Liver (tissue), 9 donors: ENCODE results near the gene PRPSAP1. TPM values are rescaled to one million over a fixed set of nuclear protein-coding genes. Genes with fewer than 3 reads are reported as not detected.

Experiments
- DNase-seq: peaks from one replicate; pipeline ENCODE4 v3.0.0-alpha.2; 2017; ENCODE audit warnings: low spot score
- H3K27ac ChIP-seq, 2 donors: one replicate each; pipeline ENCODE4 v1.7.0; 2013; ENCODE audit warnings: inconsistent platforms in 2 of 2, low read length in 2 of 2, control low read depth in 1 of 2, low read depth in 1 of 2, mild to moderate bottlenecking in 1 of 2
- H3K27me3 ChIP-seq, 4 donors: one replicate each; pipeline versions ENCODE4 v1.6.1 to v1.7.0; 2013; ENCODE audit warnings: low read length in 3 of 4, inconsistent platforms in 1 of 4, mild to moderate bottlenecking in 1 of 4, moderate library complexity in 1 of 4; ENCODE audit not compliant: control insufficient read depth in 4 of 4, insufficient read depth in 4 of 4
- H3K36me3 ChIP-seq, 4 donors: one replicate each; pipeline versions ENCODE4 v1.6.1 to v1.7.0; 2013; ENCODE audit warnings: low read length in 3 of 4, mild to moderate bottlenecking in 3 of 4, low read depth in 1 of 4, moderate library complexity in 1 of 4; ENCODE audit not compliant: control insufficient read depth in 4 of 4, insufficient read depth in 3 of 4
- H3K4me1 ChIP-seq, 4 donors: one replicate each; pipeline versions ENCODE4 v1.6.1 to v1.7.0; 2013; ENCODE audit warnings: low read length in 3 of 4, mild to moderate bottlenecking in 3 of 4, moderate library complexity in 1 of 4; ENCODE audit not compliant: control insufficient read depth in 4 of 4, insufficient read depth in 4 of 4
- H3K4me3 ChIP-seq, 3 donors: one replicate each; pipeline versions ENCODE4 v1.6.1 to v1.7.0; 2013; ENCODE audit warnings: low read length in 3 of 3, control low read depth in 1 of 3, low read depth in 1 of 3, mild to moderate bottlenecking in 1 of 3
- H3K9ac ChIP-seq, 2 donors: one replicate each; pipeline ENCODE4 v1.7.0; 2013; ENCODE audit warnings: low read length in 2 of 2, mild to moderate bottlenecking in 2 of 2, moderate library complexity in 2 of 2, control low read depth in 1 of 2, low read depth in 1 of 2
- H3K9me3 ChIP-seq, 4 donors: one replicate each; pipeline versions ENCODE4 v1.6.1 to v1.7.0; 2013; ENCODE audit warnings: low read length in 3 of 4; ENCODE audit not compliant: control insufficient read depth in 4 of 4
- ATF3 ChIP-seq: IDR thresholded peaks from 2 replicates; pipeline ENCODE4 v1.6.1; 2016; ENCODE audit warnings: antibody characterized with exemption
- CTCF ChIP-seq: fragments of 150-350 bp; IDR thresholded peaks from 2 replicates; pipeline ENCODE4 v1.5.1; 2017; ENCODE audit warnings: improper control_type of control experiment, low read depth, low read length; ENCODE audit not compliant: missing input control
- EGR1 ChIP-seq, 2 donors: IDR thresholded peaks; 2 replicates each; pipeline ENCODE4 v1.6.1; 2016 to 2018; ENCODE audit warnings: antibody characterized with exemption in 2 of 2, low read depth in 2 of 2
- FOXA1 ChIP-seq: IDR thresholded peaks from 2 replicates; pipeline ENCODE4 v1.6.1; 2016; ENCODE audit warnings: antibody characterized with exemption
- FOXA2 ChIP-seq: IDR thresholded peaks from 2 replicates; pipeline ENCODE4 v1.6.1; 2016; ENCODE audit warnings: antibody characterized with exemption
- GABPA ChIP-seq, 2 donors: IDR thresholded peaks in 1 of 2; conservative IDR thresholded peaks in 1 of 2; 2 replicates each; pipeline ENCODE4 v1.6.1; 2016; ENCODE audit warnings: antibody characterized with exemption in 2 of 2, mild to moderate bottlenecking in 1 of 2, moderate library complexity in 1 of 2
- HNF4A ChIP-seq, 2 donors: conservative IDR thresholded peaks; 2 replicates each; pipeline ENCODE4 v1.6.1; 2016; ENCODE audit warnings: antibody characterized with exemption in 2 of 2, mild to moderate bottlenecking in 2 of 2
- HNF4G ChIP-seq: IDR thresholded peaks from 2 replicates; pipeline ENCODE4 v1.6.1; 2016; ENCODE audit warnings: antibody characterized with exemption
- JUND ChIP-seq, 2 donors: IDR thresholded peaks; 2 replicates each; pipeline ENCODE4 v1.6.1; 2016; ENCODE audit warnings: antibody characterized with exemption in 2 of 2
- MAX ChIP-seq: IDR thresholded peaks from 2 replicates; pipeline ENCODE4 v1.6.1; 2016; ENCODE audit warnings: antibody characterized with exemption
- NR2F2 ChIP-seq: IDR thresholded peaks from 2 replicates; pipeline ENCODE4 v1.6.1; 2016; ENCODE audit warnings: antibody characterized with exemption
- RAD21 ChIP-seq, 2 donors: IDR thresholded peaks; 2 replicates each; pipeline ENCODE4 v1.6.1; 2016; ENCODE audit warnings: antibody characterized with exemption in 2 of 2, mild to moderate bottlenecking in 2 of 2
- REST ChIP-seq: IDR thresholded peaks from 2 replicates; pipeline ENCODE4 v1.6.1; 2016; ENCODE audit warnings: antibody characterized with exemption, mild to moderate bottlenecking
- RXRA ChIP-seq, 2 donors: IDR thresholded peaks; 2 replicates each; pipeline ENCODE4 v1.6.1; 2017 to 2018; ENCODE audit warnings: antibody characterized with exemption in 2 of 2, mild to moderate bottlenecking in 1 of 2
- SP1 ChIP-seq: IDR thresholded peaks from 2 replicates; pipeline ENCODE4 v1.6.1; 2018; ENCODE audit warnings: antibody characterized with exemption, mild to moderate bottlenecking
- TAF1 ChIP-seq: conservative IDR thresholded peaks from 2 replicates; pipeline ENCODE4 v1.6.1; 2016; ENCODE audit warnings: antibody characterized with exemption, mild to moderate bottlenecking
- YY1 ChIP-seq: IDR thresholded peaks from 2 replicates; pipeline ENCODE4 v1.6.1; 2016; ENCODE audit warnings: antibody characterized with exemption, mild to moderate bottlenecking
- ZBTB33 ChIP-seq: IDR thresholded peaks from 2 replicates; pipeline ENCODE4 v1.6.1; 2016; ENCODE audit warnings: antibody characterized with exemption
- whole genome bisulfite sequencing: extraction: QIAGEN DNeasy Blood & Tissue Kit; methylation state at CpG from one replicate; pipeline ENCODE4 v1.1.7; 2013; 5-methylcytosine and 5-hydroxymethylcytosine counted together
- polyA plus RNA-seq, 2 donors: library from polyadenylated mRNA; stranded (reverse) in 1 of 2; unstranded in 1 of 2; fragments of 200-250 nt in 1 of 2; fragments of >200 nt in 1 of 2; fragmentation: Nextera tagmentation in 1 of 2; extraction: Ambion mirVana in 1 of 2; gene quantifications; one replicate each; pipeline versions ENCODE4 v1.2.1 to v1.2.3, GENCODE V29; 2013 to 2015
- total RNA-seq, 2 donors: library from RNA; depleted of rRNA; stranded (reverse); fragments of >200 nt; gene quantifications; one replicate each; pipeline ENCODE4 v1.2.3, GENCODE V29; 2014
- donor health status: healthy.
- donor health status: healthy.
- donor health status: healthy.
- donor health status: healthy.
- donor health status: healthy.

Gene PRPSAP1
- total and polyA plus RNA-seq, 4 donors, result 21.4 to 78.1 (median 52.6) TPM

- no peaks in the 10 kb centered on the region for H3K9me3 ChIP-seq
- 91% methylated on average over 16 of the region's 16 CpGs for WGBS
- no peak overlapping the region for H3K9ac ChIP-seq
- no peak for TF ChIP-seq SP1
- no peak for TF ChIP-seq RAD21 (IDR thresholded peaks at IDR 0.05)
- TF ChIP-seq CTCF, result no peak
- no peak for TF ChIP-seq ATF3
- TF ChIP-seq MAX, result no peak
- TF ChIP-seq TAF1, result no peak
- TF ChIP-seq ZBTB33, result no peak
- no peak for TF ChIP-seq REST
- no peak for TF ChIP-seq FOXA1
- no peak for TF ChIP-seq YY1
- no peak for TF ChIP-seq HNF4G
- TF ChIP-seq NR2F2, result no peak
- TF ChIP-seq FOXA2, result no peak
- no peak for TF ChIP-seq RXRA (IDR thresholded peaks at IDR 0.05)
- no peak for TF ChIP-seq EGR1 (IDR thresholded peaks at IDR 0.05; ENCODE audit: low read depth in 2 of 2)
- no peak for TF ChIP-seq HNF4A (conservative IDR thresholded peaks at IDR 0.05)
- TF ChIP-seq GABPA (IDR thresholded peaks at IDR 0.05 in 1 of 2, conservative IDR thresholded peaks at IDR 0.05 in 1 of 2), result no peak
- TF ChIP-seq JUND (IDR thresholded peaks at IDR 0.05), result no peak
- no peaks in the 10 kb centered on the region for H3K27me3 ChIP-seq
- no peaks in the 10 kb centered on the region for H3K4me1 ChIP-seq
- H3K27ac ChIP-seq, result no peak overlapping the region
- DNase-seq, result no peak
- H3K4me3 ChIP-seq, result no peak overlapping the region
- H3K36me3 ChIP-seq, result no peaks in the 10 kb centered on the region
Observed at GRCh38 chr17:76371656-76372628, 18.2 kb upstream of the PRPSAP1 start.
